Fibroblast of the aortic adventitia (primary cell): Measurements from ENCODE around the gene MED27. TPM values are rescaled to one million over a fixed set of nuclear protein-coding genes. Genes with fewer than 3 reads are reported as not detected.

Experiments
- DNase-seq: peaks from one replicate; pipeline ENCODE4 v3.0.0-alpha.2; 2010; ENCODE audit warnings: low read depth
- H3K4me3 ChIP-seq: 2 replicates; pipeline ENCODE4 v1.5.1; 2011; ENCODE audit warnings: low read depth, mild to moderate bottlenecking, control low read depth, low read length, moderate library complexity
- total RNA-seq: library from RNA; depleted of rRNA; stranded (reverse); fragments of >200 nt; gene quantifications from 2 replicates; pipeline ENCODE4 v1.2.3, GENCODE V29; 2012; ENCODE audit warnings: low replicate concordance
- TF ChIP-seq, protein P1 (sequence below): IDR thresholded peaks from 2 replicates; pipeline ENCODE4 v1.5.1; 2011; ENCODE audit warnings: mild to moderate bottlenecking, low read length, control low read depth, inconsistent platforms; ENCODE audit not compliant: insufficient read depth

MED27 gene
- total RNA-seq, 1 donor = 29.4 TPM

DNA sequence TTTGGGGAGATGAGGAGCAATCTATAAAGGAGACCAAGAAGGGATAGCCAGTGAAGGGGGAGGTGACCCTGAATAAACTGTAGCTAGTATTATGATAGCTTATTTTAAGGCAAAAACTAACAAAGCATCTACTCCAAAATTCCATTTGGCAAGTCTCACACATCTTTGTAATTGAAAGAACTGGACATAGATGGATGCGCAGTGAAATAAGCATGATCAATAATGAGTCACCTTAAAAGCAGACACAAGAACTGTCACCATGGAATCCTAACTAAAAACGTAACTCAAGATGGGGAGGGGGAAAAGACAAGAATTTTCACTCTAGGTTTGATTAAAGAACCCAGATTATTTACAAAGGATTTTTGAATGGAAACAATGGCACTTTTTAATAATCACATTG is 164.5 kb downstream of the MED27 start:
- no peak for DNase-seq
- no peak overlapping the region for H3K4me3 ChIP-seq
- TF ChIP-seq, protein P1, sequence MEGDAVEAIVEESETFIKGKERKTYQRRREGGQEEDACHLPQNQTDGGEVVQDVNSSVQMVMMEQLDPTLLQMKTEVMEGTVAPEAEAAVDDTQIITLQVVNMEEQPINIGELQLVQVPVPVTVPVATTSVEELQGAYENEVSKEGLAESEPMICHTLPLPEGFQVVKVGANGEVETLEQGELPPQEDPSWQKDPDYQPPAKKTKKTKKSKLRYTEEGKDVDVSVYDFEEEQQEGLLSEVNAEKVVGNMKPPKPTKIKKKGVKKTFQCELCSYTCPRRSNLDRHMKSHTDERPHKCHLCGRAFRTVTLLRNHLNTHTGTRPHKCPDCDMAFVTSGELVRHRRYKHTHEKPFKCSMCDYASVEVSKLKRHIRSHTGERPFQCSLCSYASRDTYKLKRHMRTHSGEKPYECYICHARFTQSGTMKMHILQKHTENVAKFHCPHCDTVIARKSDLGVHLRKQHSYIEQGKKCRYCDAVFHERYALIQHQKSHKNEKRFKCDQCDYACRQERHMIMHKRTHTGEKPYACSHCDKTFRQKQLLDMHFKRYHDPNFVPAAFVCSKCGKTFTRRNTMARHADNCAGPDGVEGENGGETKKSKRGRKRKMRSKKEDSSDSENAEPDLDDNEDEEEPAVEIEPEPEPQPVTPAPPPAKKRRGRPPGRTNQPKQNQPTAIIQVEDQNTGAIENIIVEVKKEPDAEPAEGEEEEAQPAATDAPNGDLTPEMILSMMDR = no peak

DNA sequence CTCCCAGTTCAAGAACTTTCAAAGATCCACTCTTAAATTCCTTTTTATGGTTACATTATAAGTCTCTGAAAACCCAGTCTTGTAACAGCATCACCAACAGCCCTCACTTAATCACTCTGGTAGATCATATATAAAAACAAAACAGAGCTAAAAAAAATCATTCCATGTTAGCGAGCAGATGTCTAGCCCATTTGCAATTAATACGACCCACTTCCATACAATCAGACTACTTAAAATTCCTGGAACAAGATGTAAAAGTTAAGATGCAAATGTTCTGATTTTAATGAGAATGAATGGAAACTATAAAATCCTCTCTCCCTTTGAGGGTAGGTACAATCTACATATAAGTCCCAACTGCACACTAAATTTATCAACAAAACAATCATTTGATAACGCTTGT is 167.0 kb downstream of the MED27 start:
- H3K4me3 ChIP-seq = no peak overlapping the region
- TF ChIP-seq, protein P1 = no peak
- DNase-seq = no peak

DNA sequence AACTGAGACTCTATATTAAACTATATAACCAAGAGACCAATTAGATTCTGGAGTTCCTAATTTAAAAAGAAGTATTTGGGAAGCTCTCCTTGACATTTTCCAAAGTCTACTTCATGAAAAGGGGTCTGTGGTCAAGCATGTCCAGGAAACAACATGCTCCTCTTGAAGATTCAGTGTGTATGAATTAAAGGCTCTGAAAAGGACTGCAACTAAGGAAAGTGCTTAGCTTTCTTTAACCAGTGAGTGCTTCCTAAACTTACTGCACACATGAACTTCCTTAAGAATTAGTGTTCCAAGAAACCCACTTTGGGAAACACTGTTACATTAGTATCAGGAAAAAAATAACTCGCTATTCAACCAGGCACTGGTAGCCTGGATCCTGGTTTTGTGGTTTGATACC is 167.6 kb downstream of the MED27 start:
- H3K4me3 ChIP-seq = no peak overlapping the region
- no peak for DNase-seq
- TF ChIP-seq, protein P1 = no peak

DNA sequence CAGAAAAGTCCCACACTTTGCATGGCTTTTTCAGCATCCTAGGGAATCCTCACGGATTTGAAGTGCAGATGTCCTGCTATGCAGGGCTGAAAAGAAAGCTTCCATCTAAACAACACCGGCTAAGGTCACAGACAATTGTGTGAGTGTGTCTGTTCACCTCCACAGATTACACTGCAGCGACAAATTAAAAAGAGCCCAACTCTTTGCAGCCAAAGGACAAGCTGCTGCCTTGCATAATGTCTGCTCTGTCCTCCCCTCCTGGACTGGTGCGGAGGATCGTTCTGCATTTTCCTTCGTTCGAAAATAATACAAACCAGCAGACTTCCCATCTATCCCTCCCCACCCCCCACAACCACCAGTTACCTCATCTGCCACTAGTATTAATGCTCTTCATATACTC is 169.1 kb downstream of the MED27 start:
- H3K4me3 ChIP-seq = no peak overlapping the region
- TF ChIP-seq, protein P1 = no peak

DNA sequence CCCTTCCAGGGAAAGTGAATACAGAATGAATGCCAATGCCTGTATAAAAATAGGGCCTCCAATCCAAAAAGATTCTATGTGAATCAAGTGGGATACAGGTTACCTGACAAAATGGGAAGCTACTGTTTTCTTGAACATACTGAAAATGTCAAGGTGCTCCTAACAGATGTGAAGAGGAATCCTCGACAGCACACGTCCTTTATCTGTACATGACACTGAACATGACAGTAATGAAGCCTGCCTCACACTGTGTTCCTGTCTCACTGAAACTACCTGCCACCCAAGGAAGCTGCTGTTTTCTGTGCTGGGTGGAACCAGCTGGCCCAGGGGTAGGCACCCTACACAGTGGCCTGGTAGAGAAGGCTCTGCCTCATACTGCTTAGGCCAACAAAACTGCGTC is 174.5 kb downstream of the MED27 start:
- no peak for DNase-seq
- H3K4me3 ChIP-seq = no peak overlapping the region
- TF ChIP-seq, protein P1 = no peak

More for the DNA sequence above, 169.1 kb downstream of the MED27 start:
- no peak for DNase-seq

DNA sequence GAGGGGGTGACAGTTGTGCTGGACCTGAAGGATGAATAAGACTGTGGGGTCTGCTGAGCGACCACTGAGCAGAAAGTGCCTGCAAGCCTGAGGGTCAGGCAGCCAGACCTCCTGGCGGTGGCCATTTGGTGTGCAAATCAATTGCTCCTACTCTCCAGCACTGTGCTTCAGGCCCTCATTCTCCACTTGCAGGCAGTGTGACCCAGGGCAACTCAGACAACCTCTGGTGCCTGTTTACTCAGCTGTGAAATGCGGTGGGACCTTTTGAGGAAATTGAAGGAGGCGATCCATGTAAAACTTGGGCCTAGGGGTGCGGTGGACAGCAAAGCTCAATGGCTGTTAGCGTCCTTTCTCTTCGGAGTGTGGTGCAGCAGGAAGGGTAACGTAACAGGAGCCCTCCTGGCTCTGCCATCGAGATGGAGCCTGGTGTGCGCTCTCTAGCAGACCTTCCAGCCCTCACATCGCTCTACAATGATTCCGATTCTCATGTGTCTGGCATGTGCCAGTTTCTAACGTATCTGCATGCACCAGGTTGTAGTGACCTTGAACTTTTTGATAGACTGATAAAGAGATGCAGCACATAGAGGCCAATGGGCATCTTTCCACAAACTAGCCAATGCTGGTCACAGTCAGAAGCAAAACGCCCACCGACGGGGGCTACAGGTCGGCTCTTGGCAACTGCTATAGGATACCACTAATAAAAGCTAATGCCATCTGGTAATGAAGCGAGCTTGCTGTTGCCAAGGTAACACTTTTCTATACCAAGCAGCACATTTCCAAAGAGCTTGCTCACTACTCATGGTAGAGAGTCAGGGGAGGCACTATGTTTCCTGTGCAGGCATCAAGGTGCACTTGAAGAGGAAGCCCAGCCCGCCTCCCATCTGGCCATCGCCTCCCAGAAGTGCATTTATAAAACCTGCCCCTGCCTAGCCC is 180.1 kb downstream of the MED27 start:
- DNase-seq = no peak
- no peak overlapping the region for H3K4me3 ChIP-seq
- TF ChIP-seq, protein P1 = no peak
